C4-2B (cell line): ENCODE data around the gene VWF.

Experiments used
- ZFX ChIP-seq: fragments of 450-650 bp; IDR thresholded peaks from 2 replicates; pipeline ENCODE4 v1.6.1; 2017
- TF ChIP-seq, protein P1 (sequence below): fragments of 450-650 bp; conservative IDR thresholded peaks from 2 replicates; pipeline ENCODE4 v1.5.1; 2017; ENCODE audit warnings: mild to moderate bottlenecking

DNA sequence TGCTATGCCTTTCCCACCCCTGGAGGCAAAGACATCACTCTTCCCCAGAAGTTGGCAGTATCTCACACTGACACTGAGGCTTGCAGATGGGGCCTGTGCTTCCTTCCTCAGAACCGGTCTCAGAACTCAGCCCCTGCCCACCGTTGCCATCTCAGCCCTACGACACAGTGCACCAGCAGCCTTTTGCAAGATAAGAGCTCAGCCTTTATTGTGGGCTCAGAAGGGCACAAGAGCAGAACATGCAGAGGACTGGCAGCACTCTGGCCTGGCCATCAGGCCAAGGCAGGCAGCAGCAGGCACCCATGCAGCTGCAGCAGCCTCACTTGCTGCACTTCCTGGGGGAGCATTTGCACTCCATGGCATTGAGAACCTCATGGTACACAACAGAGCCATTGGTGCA is 175.8 kb downstream of the VWF start:
- TF ChIP-seq, protein P1, sequence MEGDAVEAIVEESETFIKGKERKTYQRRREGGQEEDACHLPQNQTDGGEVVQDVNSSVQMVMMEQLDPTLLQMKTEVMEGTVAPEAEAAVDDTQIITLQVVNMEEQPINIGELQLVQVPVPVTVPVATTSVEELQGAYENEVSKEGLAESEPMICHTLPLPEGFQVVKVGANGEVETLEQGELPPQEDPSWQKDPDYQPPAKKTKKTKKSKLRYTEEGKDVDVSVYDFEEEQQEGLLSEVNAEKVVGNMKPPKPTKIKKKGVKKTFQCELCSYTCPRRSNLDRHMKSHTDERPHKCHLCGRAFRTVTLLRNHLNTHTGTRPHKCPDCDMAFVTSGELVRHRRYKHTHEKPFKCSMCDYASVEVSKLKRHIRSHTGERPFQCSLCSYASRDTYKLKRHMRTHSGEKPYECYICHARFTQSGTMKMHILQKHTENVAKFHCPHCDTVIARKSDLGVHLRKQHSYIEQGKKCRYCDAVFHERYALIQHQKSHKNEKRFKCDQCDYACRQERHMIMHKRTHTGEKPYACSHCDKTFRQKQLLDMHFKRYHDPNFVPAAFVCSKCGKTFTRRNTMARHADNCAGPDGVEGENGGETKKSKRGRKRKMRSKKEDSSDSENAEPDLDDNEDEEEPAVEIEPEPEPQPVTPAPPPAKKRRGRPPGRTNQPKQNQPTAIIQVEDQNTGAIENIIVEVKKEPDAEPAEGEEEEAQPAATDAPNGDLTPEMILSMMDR = no peak
- no peak for TF ChIP-seq ZFX
